Skeletal muscle cell (primary cell): ENCODE results near the gene CDH13.

Source experiments
- DNase-seq: peaks from one replicate; pipeline ENCODE4 v3.0.0-alpha.2; 2010; ENCODE audit warnings: low read depth
- H3K4me3 ChIP-seq: 2 replicates; pipeline ENCODE4 v1.5.1; 2011; ENCODE audit warnings: low read depth, mild to moderate bottlenecking, control low read depth, low read length, moderate library complexity

The CDH13 gene

GRCh38 chr16:83160287-83161020 is 533.7 kb downstream of the CDH13 start:
- no peak for DNase-seq
- no peak overlapping the region for H3K4me3 ChIP-seq

DNA sequence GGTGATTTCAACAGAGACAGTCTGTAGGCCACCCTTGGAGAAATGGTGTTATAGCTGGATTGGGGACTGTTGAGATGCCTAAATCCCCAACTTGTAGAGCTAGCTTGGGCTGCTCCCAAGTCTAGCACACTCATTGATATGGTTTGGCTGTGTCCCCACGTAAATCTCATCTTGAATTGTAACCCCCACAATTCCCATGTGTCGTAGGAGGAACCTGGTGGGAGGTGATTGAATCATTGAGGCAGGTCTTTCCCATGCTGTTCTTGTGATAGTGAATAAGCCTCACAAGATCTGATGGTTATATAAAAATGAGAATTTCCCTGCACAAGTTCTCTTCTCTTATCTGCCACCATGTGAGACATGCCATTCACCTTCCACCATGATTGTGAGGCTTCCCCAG is 536.0 kb downstream of the CDH13 start:
- no peak for DNase-seq
- H3K4me3 ChIP-seq, result no peak overlapping the region

DNA sequence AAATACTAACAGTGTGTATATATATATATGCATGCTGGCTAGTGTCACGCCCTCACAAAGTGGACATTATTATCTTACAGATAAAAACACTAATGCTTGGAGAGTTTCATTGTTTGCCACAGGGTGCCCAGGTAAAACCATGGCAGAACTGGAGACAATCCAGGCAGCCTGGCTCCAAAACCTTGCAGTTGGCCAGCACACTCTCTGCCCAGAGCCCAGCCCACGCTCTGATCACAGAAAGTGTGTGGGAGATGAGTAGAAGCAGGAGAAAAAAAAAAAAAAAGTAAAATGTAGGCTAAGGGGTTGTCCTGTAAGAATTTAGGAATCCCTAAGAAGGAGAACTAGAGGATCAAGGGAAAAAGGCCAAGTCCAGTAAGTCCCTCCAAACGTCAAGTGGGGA is 538.0 kb downstream of the CDH13 start:
- H3K4me3 ChIP-seq, result no peak overlapping the region
- DNase-seq, result no peak

GRCh38 chr16:83171396-83171795 is 544.6 kb downstream of the CDH13 start:
- DNase-seq, result no peak
- no peak overlapping the region for H3K4me3 ChIP-seq

DNA sequence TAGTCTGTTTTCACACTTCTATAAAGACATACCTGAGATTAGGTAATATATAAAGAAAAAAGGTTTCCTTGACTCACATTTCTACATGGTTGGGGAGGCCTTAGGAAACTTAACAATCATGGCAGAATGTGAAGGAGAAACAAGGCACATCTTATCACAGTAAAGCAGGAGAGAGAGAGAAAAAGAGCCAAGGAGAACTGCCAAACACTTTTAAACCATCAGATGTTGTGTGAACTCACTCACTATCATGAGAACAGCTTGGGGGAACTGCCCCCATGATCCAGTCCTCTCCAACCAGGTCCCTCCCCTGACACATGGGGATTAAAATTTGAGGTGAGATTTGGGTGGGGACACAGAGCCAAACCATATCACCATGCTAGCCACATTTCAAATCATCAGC is 547.9 kb downstream of the CDH13 start:
- no peak for DNase-seq
- H3K4me3 ChIP-seq, result no peak overlapping the region

- H3K4me3 ChIP-seq, result no peak overlapping the region
- DNase-seq, result no peak
Measured at GRCh38 chr16:83176802-83177201, 550.0 kb downstream of the CDH13 start.

DNA sequence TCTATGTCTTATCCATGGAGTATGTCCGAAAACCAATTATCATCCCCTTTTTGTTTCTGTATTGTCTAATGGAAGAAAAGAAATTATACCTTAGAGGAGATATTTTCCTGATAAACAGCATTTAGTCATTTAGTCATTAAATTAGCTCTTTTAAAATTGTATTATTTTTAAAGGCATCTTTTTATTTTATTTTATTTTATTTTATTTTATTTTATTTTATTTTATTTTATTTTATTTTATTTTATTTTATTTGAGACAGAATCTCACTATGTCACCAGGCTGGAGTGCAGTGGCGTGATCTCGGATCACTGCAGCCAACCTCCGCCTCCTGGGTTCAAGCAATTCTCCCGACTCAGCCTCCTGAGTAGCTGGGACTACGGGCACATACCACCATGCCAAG is 559.1 kb downstream of the CDH13 start:
- no peak for DNase-seq
- no peak overlapping the region for H3K4me3 ChIP-seq

GRCh38 chr16:83187405-83187804 is 560.6 kb downstream of the CDH13 start:
- no peak overlapping the region for H3K4me3 ChIP-seq
- DNase-seq, result peak; percentile 23

- DNase-seq, result no peak
- no peak overlapping the region for H3K4me3 ChIP-seq
Measured at GRCh38 chr16:83196796-83197195, 570.0 kb downstream of the CDH13 start.

DNA sequence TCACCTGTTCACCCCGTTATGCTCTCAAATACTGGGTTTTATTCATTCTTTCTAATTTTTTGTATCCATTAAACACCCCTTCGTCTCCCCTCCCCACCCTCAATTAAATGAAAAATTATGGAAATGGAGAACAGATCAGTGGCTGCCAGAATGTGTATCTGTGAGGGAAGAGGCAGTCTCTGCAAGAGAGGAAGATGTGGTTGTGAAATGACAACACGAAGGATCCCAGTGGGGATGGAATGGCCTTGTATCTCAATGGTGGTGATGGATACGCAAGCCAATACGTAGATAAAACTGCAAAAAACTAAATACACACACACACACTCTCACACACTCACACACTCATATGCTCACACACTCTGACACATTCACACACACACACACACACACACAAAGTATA is 570.7 kb downstream of the CDH13 start:
- no peak for DNase-seq
- no peak overlapping the region for H3K4me3 ChIP-seq

DNA sequence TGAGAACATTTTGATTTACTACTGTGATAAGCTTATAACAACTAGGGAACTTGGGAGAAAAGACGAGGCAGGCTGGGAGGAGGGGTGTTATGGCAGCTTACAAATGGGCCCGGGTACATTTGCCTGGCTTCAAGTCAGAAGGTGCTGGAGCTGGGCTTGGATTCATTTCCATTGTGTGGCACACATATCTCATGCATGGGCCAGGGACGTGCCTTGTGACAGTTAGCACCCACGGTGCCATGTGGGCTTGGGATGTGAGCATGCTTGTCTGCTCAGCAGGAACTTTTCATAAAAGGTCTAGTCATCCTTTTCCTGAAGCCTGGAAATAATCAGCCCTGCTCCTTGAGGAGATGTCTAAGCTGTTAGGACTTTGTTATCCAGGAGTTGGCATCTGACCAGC is 572.2 kb downstream of the CDH13 start:
- no peak overlapping the region for H3K4me3 ChIP-seq
- no peak for DNase-seq

GRCh38 chr16:83200005-83200779 is 573.4 kb downstream of the CDH13 start:
- DNase-seq, result no peak
- H3K4me3 ChIP-seq, result no peak overlapping the region

GRCh38 chr16:83201748-83202147 is 575.0 kb downstream of the CDH13 start:
- DNase-seq, result no peak
- H3K4me3 ChIP-seq, result no peak overlapping the region

DNA sequence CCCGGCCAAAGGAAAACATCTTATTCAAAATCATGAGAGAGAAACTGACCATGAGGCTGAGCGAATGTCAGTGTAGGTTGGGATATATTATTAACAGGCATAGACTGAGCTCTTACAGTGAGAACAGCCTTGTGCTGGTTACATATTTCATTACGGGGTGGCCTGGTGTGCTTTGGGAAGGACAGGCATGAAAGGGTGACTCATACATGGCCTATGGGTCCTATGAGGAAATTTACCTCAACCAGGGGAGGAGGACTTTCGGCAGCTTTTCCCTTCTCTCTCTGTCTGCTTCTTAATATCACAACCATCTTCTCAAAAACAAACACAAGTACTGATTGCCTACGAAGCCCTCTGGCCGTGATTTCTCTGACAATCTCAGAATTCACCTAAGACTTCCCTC is 579.1 kb downstream of the CDH13 start:
- H3K4me3 ChIP-seq, result no peak overlapping the region
- no peak for DNase-seq

- DNase-seq, result no peak
- H3K4me3 ChIP-seq, result no peak overlapping the region
Measured at GRCh38 chr16:83206426-83206825, 579.7 kb downstream of the CDH13 start.

DNA sequence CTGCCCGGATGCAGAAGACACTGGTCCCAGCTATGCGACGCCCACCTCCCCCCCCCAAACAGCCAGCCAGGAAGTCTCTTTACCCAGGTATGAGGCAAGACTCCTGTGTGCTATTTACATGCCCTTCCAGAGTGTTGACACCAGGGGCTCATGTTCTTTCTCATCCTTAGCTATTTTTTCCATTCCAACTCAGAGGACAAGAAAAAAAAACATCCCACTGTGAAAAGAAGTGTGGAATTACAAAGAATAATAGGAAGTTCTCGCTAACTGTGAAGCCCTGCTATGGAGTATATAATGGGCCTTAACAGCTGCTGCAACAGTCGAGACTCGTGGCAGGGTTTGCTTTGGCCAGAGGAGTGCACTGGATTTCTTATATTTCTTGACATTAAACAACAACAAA is 584.9 kb downstream of the CDH13 start:
- DNase-seq, result peak; percentile 5
- no peak overlapping the region for H3K4me3 ChIP-seq

DNA sequence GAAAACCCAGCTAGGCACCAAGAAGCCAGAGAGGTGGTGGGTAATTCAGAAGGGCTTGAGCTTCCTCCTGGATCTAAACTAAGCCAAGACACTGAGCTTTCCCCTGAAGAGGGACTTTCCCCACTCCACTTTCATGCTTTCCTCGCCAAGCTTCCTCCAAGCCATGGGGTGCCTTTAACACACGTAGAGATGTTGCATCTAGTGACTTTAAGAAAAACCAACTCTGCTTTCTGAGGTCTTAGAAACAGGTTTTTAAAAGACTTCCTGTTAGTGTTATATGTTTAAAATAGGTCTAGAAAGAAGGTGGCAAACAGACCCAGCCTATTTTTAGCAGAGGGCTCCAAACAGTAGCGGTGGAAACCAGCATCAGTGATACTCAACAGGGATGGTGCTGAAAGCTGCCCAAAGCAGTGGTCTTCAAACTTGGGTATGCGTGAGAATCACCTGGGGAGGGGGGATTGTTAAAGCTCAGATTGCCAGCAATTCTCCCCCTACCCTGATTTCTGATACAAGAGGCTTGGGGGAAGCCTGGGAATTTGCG is 585.6 kb downstream of the CDH13 start:
- DNase-seq, result no peak
- H3K4me3 ChIP-seq, result no peak overlapping the region

DNA sequence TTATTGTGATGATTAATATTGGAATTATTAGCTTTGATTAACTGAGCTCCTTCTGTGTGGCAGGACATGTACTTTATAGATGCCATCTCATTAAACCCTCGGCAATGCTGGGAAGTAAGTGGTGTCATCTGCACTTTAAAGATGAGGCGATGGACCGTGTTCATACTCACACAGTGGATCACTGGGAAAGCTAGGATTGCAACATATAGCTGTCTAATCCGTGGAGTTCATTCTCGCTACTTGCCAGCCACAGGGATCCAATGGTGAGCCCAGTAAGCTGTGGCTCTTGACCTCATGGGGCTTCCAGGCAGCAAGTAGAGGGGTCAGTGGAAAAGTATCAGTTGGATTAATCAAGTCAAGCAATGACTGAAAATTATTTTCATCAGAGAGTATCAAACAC is 587.9 kb downstream of the CDH13 start:
- H3K4me3 ChIP-seq, result no peak overlapping the region
- DNase-seq, result no peak

DNA sequence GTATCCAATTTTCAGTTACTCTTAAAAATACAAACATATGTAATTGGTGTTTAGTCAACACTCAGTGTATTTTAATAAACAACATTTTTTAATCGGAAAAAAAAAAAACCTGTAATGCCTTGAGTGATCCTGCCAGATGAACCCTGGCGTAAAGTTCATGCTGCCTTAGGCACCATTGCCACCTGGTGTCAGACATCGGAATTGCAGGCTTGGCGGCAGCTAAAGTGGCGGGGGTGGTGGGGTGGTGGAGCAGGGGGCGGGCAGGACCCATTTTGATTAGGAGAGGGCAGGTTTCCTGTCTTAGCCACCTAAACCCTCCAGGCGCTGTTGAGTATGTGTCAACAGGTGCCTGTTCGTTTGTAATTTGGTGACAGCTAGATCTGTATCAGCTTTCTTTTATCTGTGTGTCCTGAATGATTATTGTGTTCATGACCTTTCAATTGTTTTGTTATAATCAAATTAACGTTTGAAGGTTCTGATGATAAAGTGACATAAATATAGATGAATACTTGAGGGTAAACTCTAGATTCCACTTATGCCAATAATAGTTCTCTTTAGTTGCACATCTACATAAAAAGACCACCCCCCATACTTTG is 588.7 kb downstream of the CDH13 start:
- H3K4me3 ChIP-seq, result no peak overlapping the region
- no peak for DNase-seq

DNA sequence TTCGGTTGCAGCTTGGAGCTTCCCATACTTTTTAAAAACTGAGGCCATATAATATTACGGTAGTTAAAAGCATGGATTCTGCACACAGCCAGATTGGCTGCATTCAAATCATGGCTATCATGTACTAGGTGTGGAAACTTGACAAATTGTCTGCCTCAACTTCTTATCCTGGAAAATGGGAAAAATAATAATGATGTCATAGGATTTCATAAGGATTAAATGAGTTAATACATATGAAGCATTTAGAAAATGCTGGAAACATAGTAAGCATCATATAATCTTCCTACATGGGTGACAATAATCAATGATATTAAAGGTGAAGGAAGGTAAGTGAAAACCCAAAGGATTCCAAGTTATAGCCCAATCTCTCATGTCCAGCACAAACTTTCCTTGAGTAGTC is 592.5 kb downstream of the CDH13 start:
- H3K4me3 ChIP-seq, result no peak overlapping the region
- DNase-seq, result no peak
